Liver (tissue), 9 donors: ENCODE results near the gene SNAPC4. TPM values are rescaled to one million over a fixed set of nuclear protein-coding genes. Genes with fewer than 3 reads are reported as not detected.

ENCODE experiments used
- DNase-seq: peaks from one replicate; pipeline ENCODE4 v3.0.0-alpha.2; 2017; ENCODE audit warnings: low spot score
- H3K27ac ChIP-seq, 2 donors: one replicate each; pipeline ENCODE4 v1.7.0; 2013; ENCODE audit warnings: inconsistent platforms in 2 of 2, low read length in 2 of 2, control low read depth in 1 of 2, low read depth in 1 of 2, mild to moderate bottlenecking in 1 of 2
- H3K27me3 ChIP-seq, 4 donors: one replicate each; pipeline versions ENCODE4 v1.6.1 to v1.7.0; 2013; ENCODE audit warnings: low read length in 3 of 4, inconsistent platforms in 1 of 4, mild to moderate bottlenecking in 1 of 4, moderate library complexity in 1 of 4; ENCODE audit not compliant: control insufficient read depth in 4 of 4, insufficient read depth in 4 of 4
- H3K36me3 ChIP-seq, 4 donors: one replicate each; pipeline versions ENCODE4 v1.6.1 to v1.7.0; 2013; ENCODE audit warnings: low read length in 3 of 4, mild to moderate bottlenecking in 3 of 4, low read depth in 1 of 4, moderate library complexity in 1 of 4; ENCODE audit not compliant: control insufficient read depth in 4 of 4, insufficient read depth in 3 of 4
- H3K4me1 ChIP-seq, 4 donors: one replicate each; pipeline versions ENCODE4 v1.6.1 to v1.7.0; 2013; ENCODE audit warnings: low read length in 3 of 4, mild to moderate bottlenecking in 3 of 4, moderate library complexity in 1 of 4; ENCODE audit not compliant: control insufficient read depth in 4 of 4, insufficient read depth in 4 of 4
- H3K4me3 ChIP-seq, 3 donors: one replicate each; pipeline versions ENCODE4 v1.6.1 to v1.7.0; 2013; ENCODE audit warnings: low read length in 3 of 3, control low read depth in 1 of 3, low read depth in 1 of 3, mild to moderate bottlenecking in 1 of 3
- H3K9ac ChIP-seq, 2 donors: one replicate each; pipeline ENCODE4 v1.7.0; 2013; ENCODE audit warnings: low read length in 2 of 2, mild to moderate bottlenecking in 2 of 2, moderate library complexity in 2 of 2, control low read depth in 1 of 2, low read depth in 1 of 2
- H3K9me3 ChIP-seq, 4 donors: one replicate each; pipeline versions ENCODE4 v1.6.1 to v1.7.0; 2013; ENCODE audit warnings: low read length in 3 of 4; ENCODE audit not compliant: control insufficient read depth in 4 of 4
- EGR1 ChIP-seq, 2 donors: IDR thresholded peaks; 2 replicates each; pipeline ENCODE4 v1.6.1; 2016 to 2018; ENCODE audit warnings: antibody characterized with exemption in 2 of 2, low read depth in 2 of 2
- FOXA1 ChIP-seq: IDR thresholded peaks from 2 replicates; pipeline ENCODE4 v1.6.1; 2016; ENCODE audit warnings: antibody characterized with exemption
- FOXA2 ChIP-seq: IDR thresholded peaks from 2 replicates; pipeline ENCODE4 v1.6.1; 2016; ENCODE audit warnings: antibody characterized with exemption
- GABPA ChIP-seq, 2 donors: IDR thresholded peaks in 1 of 2; conservative IDR thresholded peaks in 1 of 2; 2 replicates each; pipeline ENCODE4 v1.6.1; 2016; ENCODE audit warnings: antibody characterized with exemption in 2 of 2, mild to moderate bottlenecking in 1 of 2, moderate library complexity in 1 of 2
- HNF4G ChIP-seq: IDR thresholded peaks from 2 replicates; pipeline ENCODE4 v1.6.1; 2016; ENCODE audit warnings: antibody characterized with exemption
- JUND ChIP-seq, 2 donors: IDR thresholded peaks; 2 replicates each; pipeline ENCODE4 v1.6.1; 2016; ENCODE audit warnings: antibody characterized with exemption in 2 of 2
- NR2F2 ChIP-seq: IDR thresholded peaks from 2 replicates; pipeline ENCODE4 v1.6.1; 2016; ENCODE audit warnings: antibody characterized with exemption
- RAD21 ChIP-seq, 2 donors: IDR thresholded peaks; 2 replicates each; pipeline ENCODE4 v1.6.1; 2016; ENCODE audit warnings: antibody characterized with exemption in 2 of 2, mild to moderate bottlenecking in 2 of 2
- RXRA ChIP-seq, 2 donors: IDR thresholded peaks; 2 replicates each; pipeline ENCODE4 v1.6.1; 2017 to 2018; ENCODE audit warnings: antibody characterized with exemption in 2 of 2, mild to moderate bottlenecking in 1 of 2
- SP1 ChIP-seq: IDR thresholded peaks from 2 replicates; pipeline ENCODE4 v1.6.1; 2018; ENCODE audit warnings: antibody characterized with exemption, mild to moderate bottlenecking
- TAF1 ChIP-seq: conservative IDR thresholded peaks from 2 replicates; pipeline ENCODE4 v1.6.1; 2016; ENCODE audit warnings: antibody characterized with exemption, mild to moderate bottlenecking
- YY1 ChIP-seq: IDR thresholded peaks from 2 replicates; pipeline ENCODE4 v1.6.1; 2016; ENCODE audit warnings: antibody characterized with exemption, mild to moderate bottlenecking
- WGBS: extraction: QIAGEN DNeasy Blood & Tissue Kit; methylation state at CpG from one replicate; pipeline ENCODE4 v1.1.7; 2013; 5-methylcytosine and 5-hydroxymethylcytosine counted together
- polyA plus RNA-seq, 2 donors: library from polyadenylated mRNA; stranded (reverse) in 1 of 2; unstranded in 1 of 2; fragments of 200-250 nt in 1 of 2; fragments of >200 nt in 1 of 2; fragmentation: Nextera tagmentation in 1 of 2; extraction: Ambion mirVana in 1 of 2; gene quantifications; one replicate each; pipeline versions ENCODE4 v1.2.1 to v1.2.3, GENCODE V29; 2013 to 2015
- total RNA-seq, 2 donors: library from RNA; depleted of rRNA; stranded (reverse); fragments of >200 nt; gene quantifications; one replicate each; pipeline ENCODE4 v1.2.3, GENCODE V29; 2014
- TF ChIP-seq, protein P1 (sequence below): IDR thresholded peaks from 2 replicates; pipeline ENCODE4 v1.6.1; 2016; ENCODE audit warnings: antibody characterized with exemption
- TF ChIP-seq, protein P2 (sequence below): fragments of 150-350 bp; IDR thresholded peaks from 2 replicates; pipeline ENCODE4 v1.5.1; 2017; ENCODE audit warnings: improper control_type of control experiment, low read depth, low read length; ENCODE audit not compliant: missing input control
- TF ChIP-seq, protein P3 (sequence below): IDR thresholded peaks from 2 replicates; pipeline ENCODE4 v1.6.1; 2016; ENCODE audit warnings: antibody characterized with exemption
- TF ChIP-seq, protein P4 (sequence below): IDR thresholded peaks from 2 replicates; pipeline ENCODE4 v1.6.1; 2016; ENCODE audit warnings: antibody characterized with exemption, mild to moderate bottlenecking
- TF ChIP-seq, protein P5 (sequence below): IDR thresholded peaks from 2 replicates; pipeline ENCODE4 v1.6.1; 2016; ENCODE audit warnings: antibody characterized with exemption
- donor health status: healthy.
- donor health status: healthy.
- donor health status: healthy.
- donor health status: healthy.
- donor health status: healthy.

SNAPC4 gene
- total and polyA plus RNA-seq, 4 donors: 0.75 to 4.2 (median 3.1) TPM

DNA sequence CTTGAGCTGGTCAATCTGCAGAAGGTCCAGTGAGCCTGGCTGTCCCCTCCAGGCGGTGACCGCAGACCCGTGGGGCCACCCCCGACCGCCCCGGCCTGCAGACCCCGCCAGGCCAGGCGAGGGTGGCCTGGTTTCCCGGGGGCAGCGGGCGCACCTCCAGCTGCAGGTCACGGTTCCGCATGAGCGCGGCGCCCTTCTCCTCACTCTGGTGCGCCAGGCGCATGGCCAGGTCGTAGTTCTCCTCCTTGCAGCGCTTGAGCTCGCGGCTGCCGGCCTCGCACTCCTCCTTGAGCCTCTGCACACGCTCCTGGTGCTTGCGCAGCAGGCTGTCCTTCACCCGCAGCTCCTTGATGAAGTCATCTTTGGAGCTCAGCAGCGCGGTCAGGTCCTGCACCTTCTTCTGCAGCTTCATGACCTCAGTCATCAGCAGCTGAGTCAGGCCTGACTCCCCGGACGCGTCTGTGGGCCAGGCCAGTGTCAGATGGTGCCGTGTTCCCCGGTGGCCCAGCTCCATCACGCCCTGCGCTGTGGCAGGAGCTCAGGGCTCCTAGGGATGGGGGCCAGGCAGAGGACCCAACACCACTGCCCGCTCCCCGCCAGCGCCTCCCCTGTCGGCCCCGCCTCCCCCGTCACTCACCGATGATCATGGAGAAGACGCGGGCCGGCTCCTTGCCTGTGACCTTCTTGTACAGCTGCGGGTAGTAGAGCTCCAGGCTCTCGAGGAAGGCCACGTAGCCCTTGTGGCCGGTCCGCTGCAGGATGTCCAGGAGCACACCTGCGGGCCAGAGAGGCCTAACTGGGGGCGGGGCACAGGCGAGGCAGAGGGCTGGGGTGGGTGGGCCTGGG is 29.1 kb downstream of the SNAPC4 start:
- no peak overlapping the region for H3K27ac ChIP-seq
- H3K9ac ChIP-seq: no peak overlapping the region
- H3K27me3 ChIP-seq: no peaks in the 10 kb centered on the region
- H3K4me3 ChIP-seq: no peak overlapping the region
- 96% methylated on average over 54 of the region's 54 CpGs for WGBS
- H3K4me1 ChIP-seq: peaks cover 0 to 10% (median 5%) of the 10 kb centered on the region in 4 donors
- DNase-seq: no peak
- peaks cover 0 to 1% (median 0%) of the 10 kb centered on the region in 4 donors for H3K36me3 ChIP-seq
- TF ChIP-seq RXRA (IDR thresholded peaks at IDR 0.05): no peak
- no peak for TF ChIP-seq YY1
- no peak for TF ChIP-seq GABPA (IDR thresholded peaks at IDR 0.05 in 1 of 2, conservative IDR thresholded peaks at IDR 0.05 in 1 of 2)
- TF ChIP-seq, protein P1, sequence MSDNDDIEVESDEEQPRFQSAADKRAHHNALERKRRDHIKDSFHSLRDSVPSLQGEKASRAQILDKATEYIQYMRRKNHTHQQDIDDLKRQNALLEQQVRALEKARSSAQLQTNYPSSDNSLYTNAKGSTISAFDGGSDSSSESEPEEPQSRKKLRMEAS: no peak
- no peak for TF ChIP-seq FOXA1
- TF ChIP-seq TAF1: no peak
- no peak for TF ChIP-seq HNF4G
- TF ChIP-seq JUND (IDR thresholded peaks at IDR 0.05): no peak
- no peak for TF ChIP-seq EGR1 (IDR thresholded peaks at IDR 0.05; ENCODE audit: low read depth in 2 of 2)
- TF ChIP-seq, protein P2, sequence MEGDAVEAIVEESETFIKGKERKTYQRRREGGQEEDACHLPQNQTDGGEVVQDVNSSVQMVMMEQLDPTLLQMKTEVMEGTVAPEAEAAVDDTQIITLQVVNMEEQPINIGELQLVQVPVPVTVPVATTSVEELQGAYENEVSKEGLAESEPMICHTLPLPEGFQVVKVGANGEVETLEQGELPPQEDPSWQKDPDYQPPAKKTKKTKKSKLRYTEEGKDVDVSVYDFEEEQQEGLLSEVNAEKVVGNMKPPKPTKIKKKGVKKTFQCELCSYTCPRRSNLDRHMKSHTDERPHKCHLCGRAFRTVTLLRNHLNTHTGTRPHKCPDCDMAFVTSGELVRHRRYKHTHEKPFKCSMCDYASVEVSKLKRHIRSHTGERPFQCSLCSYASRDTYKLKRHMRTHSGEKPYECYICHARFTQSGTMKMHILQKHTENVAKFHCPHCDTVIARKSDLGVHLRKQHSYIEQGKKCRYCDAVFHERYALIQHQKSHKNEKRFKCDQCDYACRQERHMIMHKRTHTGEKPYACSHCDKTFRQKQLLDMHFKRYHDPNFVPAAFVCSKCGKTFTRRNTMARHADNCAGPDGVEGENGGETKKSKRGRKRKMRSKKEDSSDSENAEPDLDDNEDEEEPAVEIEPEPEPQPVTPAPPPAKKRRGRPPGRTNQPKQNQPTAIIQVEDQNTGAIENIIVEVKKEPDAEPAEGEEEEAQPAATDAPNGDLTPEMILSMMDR: no peak
- TF ChIP-seq, protein P3, sequence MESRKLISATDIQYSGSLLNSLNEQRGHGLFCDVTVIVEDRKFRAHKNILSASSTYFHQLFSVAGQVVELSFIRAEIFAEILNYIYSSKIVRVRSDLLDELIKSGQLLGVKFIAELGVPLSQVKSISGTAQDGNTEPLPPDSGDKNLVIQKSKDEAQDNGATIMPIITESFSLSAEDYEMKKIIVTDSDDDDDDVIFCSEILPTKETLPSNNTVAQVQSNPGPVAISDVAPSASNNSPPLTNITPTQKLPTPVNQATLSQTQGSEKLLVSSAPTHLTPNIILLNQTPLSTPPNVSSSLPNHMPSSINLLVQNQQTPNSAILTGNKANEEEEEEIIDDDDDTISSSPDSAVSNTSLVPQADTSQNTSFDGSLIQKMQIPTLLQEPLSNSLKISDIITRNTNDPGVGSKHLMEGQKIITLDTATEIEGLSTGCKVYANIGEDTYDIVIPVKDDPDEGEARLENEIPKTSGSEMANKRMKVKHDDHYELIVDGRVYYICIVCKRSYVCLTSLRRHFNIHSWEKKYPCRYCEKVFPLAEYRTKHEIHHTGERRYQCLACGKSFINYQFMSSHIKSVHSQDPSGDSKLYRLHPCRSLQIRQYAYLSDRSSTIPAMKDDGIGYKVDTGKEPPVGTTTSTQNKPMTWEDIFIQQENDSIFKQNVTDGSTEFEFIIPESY: no peak
- TF ChIP-seq NR2F2: no peak
- TF ChIP-seq RAD21 (IDR thresholded peaks at IDR 0.05): no peak
- TF ChIP-seq, protein P4, sequence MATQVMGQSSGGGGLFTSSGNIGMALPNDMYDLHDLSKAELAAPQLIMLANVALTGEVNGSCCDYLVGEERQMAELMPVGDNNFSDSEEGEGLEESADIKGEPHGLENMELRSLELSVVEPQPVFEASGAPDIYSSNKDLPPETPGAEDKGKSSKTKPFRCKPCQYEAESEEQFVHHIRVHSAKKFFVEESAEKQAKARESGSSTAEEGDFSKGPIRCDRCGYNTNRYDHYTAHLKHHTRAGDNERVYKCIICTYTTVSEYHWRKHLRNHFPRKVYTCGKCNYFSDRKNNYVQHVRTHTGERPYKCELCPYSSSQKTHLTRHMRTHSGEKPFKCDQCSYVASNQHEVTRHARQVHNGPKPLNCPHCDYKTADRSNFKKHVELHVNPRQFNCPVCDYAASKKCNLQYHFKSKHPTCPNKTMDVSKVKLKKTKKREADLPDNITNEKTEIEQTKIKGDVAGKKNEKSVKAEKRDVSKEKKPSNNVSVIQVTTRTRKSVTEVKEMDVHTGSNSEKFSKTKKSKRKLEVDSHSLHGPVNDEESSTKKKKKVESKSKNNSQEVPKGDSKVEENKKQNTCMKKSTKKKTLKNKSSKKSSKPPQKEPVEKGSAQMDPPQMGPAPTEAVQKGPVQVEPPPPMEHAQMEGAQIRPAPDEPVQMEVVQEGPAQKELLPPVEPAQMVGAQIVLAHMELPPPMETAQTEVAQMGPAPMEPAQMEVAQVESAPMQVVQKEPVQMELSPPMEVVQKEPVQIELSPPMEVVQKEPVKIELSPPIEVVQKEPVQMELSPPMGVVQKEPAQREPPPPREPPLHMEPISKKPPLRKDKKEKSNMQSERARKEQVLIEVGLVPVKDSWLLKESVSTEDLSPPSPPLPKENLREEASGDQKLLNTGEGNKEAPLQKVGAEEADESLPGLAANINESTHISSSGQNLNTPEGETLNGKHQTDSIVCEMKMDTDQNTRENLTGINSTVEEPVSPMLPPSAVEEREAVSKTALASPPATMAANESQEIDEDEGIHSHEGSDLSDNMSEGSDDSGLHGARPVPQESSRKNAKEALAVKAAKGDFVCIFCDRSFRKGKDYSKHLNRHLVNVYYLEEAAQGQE: no peak
- no peaks in the 10 kb centered on the region for H3K9me3 ChIP-seq

DNA sequence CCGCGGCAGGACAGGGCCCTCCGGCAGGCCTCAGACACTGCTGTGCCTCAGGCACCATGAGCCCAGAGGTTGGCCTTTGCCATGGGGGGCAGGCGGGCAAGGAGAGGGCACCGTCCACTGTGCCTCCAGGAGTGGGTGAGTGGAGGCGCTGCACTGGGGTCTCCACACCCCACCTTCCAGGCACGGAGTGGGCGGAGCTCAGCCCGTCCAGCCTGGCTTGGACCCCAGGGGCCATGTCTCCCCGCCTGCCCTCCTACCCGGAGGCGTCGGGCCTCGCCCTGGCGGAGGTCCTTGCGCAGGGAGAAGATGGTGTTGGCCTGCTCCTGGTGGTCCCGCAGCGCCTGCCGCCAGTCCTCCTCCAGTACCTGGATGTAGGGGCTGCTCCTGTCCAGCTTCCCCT is 29.9 kb downstream of the SNAPC4 start:
- Histone ChIP-seq H3K4me3 (no peak overlapping the region), H3K36me3 (peaks cover 0 to 1% (median 0%) of the 10 kb centered on the region in 4 donors), H3K4me1 (peaks cover 0 to 10% (median 6%) of the 10 kb centered on the region in 4 donors), H3K27ac (no peak overlapping the region), H3K27me3 (no peaks in the 10 kb centered on the region), H3K9me3 (no peaks in the 10 kb centered on the region), H3K9ac (no peak overlapping the region)
- DNase-seq: no peak
- 96% methylated on average over 19 of the region's 19 CpGs for WGBS
- no peak for TF ChIP-seq TAF1
- TF ChIP-seq YY1: no peak
- TF ChIP-seq, protein P3: no peak
- no peak for TF ChIP-seq RXRA (IDR thresholded peaks at IDR 0.05)
- TF ChIP-seq, protein P2: no peak
- no peak for TF ChIP-seq SP1
- no peak for TF ChIP-seq FOXA2
- TF ChIP-seq, protein P5, sequence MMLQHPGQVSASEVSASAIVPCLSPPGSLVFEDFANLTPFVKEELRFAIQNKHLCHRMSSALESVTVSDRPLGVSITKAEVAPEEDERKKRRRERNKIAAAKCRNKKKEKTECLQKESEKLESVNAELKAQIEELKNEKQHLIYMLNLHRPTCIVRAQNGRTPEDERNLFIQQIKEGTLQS: no peak
